CD1c-positive myeloid dendritic cell (primary cell): ENCODE results near the gene FBXL14.

Source experiments
- DNase-seq: peaks from one replicate; pipeline ENCODE4 v3.0.0-alpha.2; 2016; ENCODE audit errors: extremely low spot score

Gene FBXL14

GRCh38 chr12:1594261-1595025 is at the start of gene FBXL14:
Gene FBXL14, minus strand, starts transcription at chr12:1594581. Its CDS starts 515 bp downstream, at chr12:1594066.
- peak; percentile 92 for DNase-seq

- no peak for DNase-seq
Observed at GRCh38 chr12:1643905-1644533, 49.6 kb upstream of the FBXL14 start.

GRCh38 chr12:1643043-1643442 is 48.7 kb upstream of the FBXL14 start:
- DNase-seq, result no peak

GRCh38 chr12:1642513-1642912 is 48.1 kb upstream of the FBXL14 start:
- DNase-seq, result no peak

GRCh38 chr12:1640328-1641234 is 46.2 kb upstream of the FBXL14 start:
- no peak for DNase-seq

- no peak for DNase-seq
Observed at GRCh38 chr12:1639538-1639937, 45.2 kb upstream of the FBXL14 start.

- no peak for DNase-seq
Observed at GRCh38 chr12:1638203-1638602, 43.8 kb upstream of the FBXL14 start.

- DNase-seq, result peak; percentile 44
Observed at GRCh38 chr12:1635301-1636095, 41.1 kb upstream of the FBXL14 start.

GRCh38 chr12:1634590-1635191 is 40.3 kb upstream of the FBXL14 start:
- DNase-seq, result peak; percentile 63

- no peak for DNase-seq
Observed at GRCh38 chr12:1634149-1634548, 39.8 kb upstream of the FBXL14 start.

GRCh38 chr12:1633459-1633858 is 39.1 kb upstream of the FBXL14 start:
- peak; percentile 27 for DNase-seq

GRCh38 chr12:1632702-1633101 is 38.3 kb upstream of the FBXL14 start:
- DNase-seq, result no peak

GRCh38 chr12:1630827-1631591 is 36.6 kb upstream of the FBXL14 start:
- DNase-seq, result no peak

- peak; percentile 42 for DNase-seq
Observed at GRCh38 chr12:1630133-1630826, 35.9 kb upstream of the FBXL14 start.

GRCh38 chr12:1629338-1630132 is 35.2 kb upstream of the FBXL14 start:
- no peak for DNase-seq

GRCh38 chr12:1628666-1629337 is 34.4 kb upstream of the FBXL14 start, which contains the start of gene WNT5B:
Gene WNT5B, plus strand, starts transcription at chr12:1629231. Its CDS starts 2,124 bp downstream, at chr12:1631355.
- DNase-seq, result no peak

- peak; percentile 45 for DNase-seq
Observed at GRCh38 chr12:1622406-1622805, 28.0 kb upstream of the FBXL14 start.

GRCh38 chr12:1620092-1620491 is 25.7 kb upstream of the FBXL14 start:
- DNase-seq, result no peak
